Tongue (tissue), 2 donors: ENCODE results near the gene NAP1L5. TPM values are rescaled to one million over a fixed set of nuclear protein-coding genes. Genes with fewer than 3 reads are reported as not detected.

ENCODE experiments used
- DNase-seq: peaks from one replicate; pipeline ENCODE4 v3.0.0-alpha.2; 2015
- total RNA-seq: library from RNA; depleted of rRNA; stranded (reverse); fragments of >200 nt; gene quantifications from one replicate; pipeline ENCODE4 v1.2.3, GENCODE V29; 2014

Gene NAP1L5
- total RNA-seq, 1 donor from 2014 or later: 8.6 TPM

GRCh38 chr4:88722276-88722780 lies 24.7 kb upstream of the NAP1L5 start:
- DNase-seq: no peak

- no peak for DNase-seq
Observed at GRCh38 chr4:88720451-88721428, 23.1 kb upstream of the NAP1L5 start.

DNA sequence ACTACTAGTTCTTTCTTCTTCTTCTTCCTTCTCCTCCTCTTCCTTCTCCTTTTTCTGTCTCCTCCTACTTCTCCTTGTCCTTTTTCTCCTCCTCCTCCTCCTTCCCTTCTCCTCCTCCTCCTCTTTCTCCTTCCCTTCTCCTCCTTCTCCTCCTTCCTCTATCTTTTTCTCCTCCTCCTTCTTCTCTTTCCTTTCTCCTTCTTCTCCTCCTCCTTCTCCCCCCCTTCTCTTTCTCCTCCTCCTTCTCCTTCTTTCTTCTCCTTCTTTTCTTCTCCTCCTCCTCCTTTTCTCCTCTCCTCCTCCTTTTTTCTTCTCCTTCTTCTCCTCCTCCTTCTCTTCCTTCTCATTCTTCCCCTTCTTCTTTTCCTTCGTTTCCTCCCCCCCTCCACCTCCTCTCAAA lies 21.8 kb upstream of the NAP1L5 start:
- no peak for DNase-seq

DNA sequence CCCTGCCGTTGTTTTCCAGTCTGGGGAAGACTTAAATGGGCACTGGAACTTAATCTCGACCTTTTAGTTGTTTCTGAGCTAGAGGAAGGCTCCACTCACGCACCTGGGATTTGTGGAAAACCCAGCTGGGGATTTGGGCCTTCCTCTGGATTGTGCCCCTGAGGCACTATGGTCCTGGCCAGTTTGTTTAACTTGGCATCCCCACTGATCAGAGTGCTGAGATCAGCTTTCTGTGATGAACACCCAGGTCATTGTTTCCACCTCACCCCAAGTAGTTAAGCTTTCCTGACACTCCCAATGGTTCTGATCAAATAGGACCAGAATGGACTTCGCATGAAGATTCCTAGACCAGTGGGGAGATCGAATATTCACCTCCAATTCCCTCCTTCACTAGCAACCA lies 20.5 kb upstream of the NAP1L5 start:
- no peak for DNase-seq

GRCh38 chr4:88713782-88714181 lies 16.2 kb upstream of the NAP1L5 start:
- DNase-seq: no peak

DNA sequence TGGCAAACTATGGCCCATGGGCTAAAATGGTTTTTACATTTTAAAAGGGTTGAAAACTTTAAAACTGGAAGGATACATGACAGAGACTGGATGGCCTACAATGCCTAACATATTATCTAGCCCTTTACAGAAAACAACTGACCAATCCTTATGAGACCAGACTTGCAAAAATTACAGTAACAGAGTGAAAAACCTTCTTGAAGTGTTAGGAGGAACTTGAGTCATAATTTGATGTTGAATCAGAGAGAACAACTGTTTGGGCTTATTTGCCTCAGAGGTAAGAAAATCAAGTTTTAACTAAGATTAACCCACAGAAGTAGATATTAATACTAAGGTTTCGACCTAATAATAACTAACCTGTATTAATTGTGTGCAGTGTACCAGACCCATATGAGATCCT lies 12.4 kb upstream of the NAP1L5 start:
- no peak for DNase-seq

DNA sequence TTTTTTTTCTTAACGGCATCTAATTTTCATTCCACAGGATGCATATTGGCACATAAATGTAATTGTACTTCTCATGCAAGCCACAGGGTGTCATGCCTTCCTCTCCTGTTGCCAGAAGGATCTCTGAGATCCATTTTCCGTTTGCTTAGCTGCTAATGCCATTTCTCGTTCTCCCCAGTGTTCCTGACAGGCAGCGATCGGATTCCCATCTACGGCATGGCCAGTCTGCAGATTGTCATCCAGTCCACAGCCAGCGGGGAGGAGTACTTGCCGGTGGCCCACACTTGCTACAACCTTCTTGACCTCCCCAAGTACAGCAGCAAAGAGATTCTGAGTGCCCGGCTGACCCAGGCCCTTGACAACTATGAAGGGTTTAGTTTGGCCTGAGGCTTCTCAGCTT lies 8.9 kb upstream of the NAP1L5 start:
- peak; percentile 77 for DNase-seq

DNA sequence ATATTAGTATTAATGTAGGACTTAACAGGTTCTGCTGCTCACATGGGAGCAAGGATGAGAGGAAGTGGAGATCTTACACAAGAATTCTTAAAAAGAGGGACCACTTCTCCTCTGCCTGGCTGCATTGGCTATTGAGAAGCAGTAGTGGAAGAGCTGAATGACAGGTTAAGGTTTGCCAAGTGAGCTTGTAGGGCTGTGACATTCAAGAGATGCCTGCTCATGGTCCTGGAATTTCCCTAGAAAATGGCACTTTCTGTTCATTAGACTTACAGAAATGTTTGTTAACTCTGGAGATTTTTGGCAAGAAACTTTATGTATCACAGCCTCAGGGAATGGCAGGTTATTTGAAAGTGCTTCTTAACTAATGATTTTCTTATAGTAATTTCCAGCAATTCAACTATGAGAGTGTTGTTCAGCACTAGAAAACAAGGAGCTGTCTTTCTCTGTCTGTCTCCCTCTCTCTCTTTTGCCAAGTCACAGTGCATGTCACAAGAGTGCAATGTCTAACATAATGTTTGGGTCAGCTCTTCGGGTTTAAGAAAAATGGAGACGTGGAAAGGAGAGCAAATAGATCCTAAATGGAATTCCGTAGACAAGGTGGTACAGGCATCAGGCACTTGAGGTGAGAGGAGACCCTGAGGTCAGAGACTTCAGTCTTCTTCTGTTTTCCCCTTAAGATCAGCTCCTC lies 8.3 kb upstream of the NAP1L5 start:
- DNase-seq: no peak

DNA sequence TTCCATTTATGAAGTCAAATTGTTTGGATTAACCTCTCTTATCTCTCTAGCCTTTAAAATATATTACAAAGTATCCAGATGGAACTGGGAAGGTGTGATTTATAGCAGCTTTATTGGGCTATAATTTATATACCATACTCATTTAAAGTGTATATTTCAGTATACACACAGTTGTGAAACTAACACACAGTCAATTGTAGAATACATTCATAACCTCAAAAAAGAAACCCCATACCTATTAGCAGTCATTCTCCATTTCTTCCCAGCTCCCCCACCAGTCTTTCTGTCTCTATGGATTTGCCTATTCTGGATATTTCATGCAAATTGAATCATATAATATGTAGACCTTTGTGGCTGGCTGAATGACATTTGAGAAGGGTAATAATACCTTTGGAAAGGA lies 7.6 kb upstream of the NAP1L5 start:
- no peak for DNase-seq

GRCh38 chr4:88702782-88703181 lies 5.2 kb upstream of the NAP1L5 start:
- DNase-seq: no peak

- DNase-seq: no peak
Observed at GRCh38 chr4:88698519-88698918, 890 bp upstream of the NAP1L5 start.

GRCh38 chr4:88697141-88697540 lies 488 bp downstream of the NAP1L5 start:
- DNase-seq: peak; percentile 50

- DNase-seq: peak; percentile 38
Observed at GRCh38 chr4:88696630-88697029, 999 bp downstream of the NAP1L5 start.

GRCh38 chr4:88693792-88694191 lies 3.8 kb downstream of the NAP1L5 start:
- no peak for DNase-seq

GRCh38 chr4:88690355-88690754 lies 7.3 kb downstream of the NAP1L5 start:
- DNase-seq: no peak

GRCh38 chr4:88681209-88681608 lies 16.4 kb downstream of the NAP1L5 start:
- DNase-seq: no peak

DNA sequence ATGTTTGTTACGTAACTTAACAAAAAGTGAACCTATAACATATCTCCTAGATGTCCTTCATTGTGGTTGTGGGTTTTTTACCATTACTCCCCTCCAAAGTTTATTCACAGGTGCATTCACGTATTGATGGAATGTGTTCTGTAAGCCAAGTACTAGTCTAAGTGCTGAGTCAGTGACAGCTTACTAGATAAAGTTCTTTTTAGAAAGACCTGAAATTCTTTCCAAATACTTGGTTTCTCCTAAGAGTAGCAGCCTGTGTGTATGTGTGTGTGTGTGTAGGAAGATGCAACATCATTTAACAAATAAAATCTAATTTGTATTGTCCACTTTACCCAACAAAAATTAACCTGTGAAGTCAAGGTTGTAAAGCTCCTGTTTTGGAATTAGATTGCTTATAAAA lies 22.1 kb downstream of the NAP1L5 start:
- no peak for DNase-seq

DNA sequence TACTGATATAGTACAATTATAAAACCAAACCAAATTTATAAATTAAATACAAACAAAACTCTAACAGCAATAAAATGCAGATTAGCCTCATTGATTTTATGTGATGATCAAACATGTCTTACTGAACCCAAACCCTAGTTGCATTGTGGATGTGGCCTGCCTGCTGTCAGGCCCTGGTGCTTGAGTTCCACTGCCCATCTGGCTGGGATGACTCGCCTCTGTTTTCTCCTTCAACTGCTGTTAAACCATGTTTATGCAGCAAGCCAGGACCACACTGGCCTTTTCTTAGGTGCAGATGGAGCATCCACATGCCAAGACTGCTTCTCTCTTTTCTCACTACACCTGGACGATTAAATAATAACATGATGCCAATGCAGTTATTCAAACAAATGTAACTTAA lies 22.6 kb downstream of the NAP1L5 start:
- DNase-seq: no peak

DNA sequence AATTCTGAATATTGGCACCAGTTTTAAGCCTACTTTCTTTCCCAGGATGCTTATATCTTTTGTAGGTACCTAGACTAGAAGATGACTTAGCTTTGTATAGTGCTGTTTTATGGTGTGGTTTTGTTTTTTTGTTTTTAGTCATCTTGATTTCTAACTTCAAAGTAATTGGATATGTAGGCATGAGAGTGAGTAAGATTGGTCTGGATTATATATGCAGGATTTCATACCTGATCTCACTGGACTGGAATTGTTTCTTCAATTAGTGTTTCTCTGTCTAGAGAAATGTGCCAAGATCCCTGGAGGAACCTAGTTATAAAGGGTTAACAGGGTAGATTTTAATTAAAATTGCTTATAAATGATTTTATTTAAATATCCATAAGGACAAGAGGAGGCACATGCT lies 23.1 kb downstream of the NAP1L5 start:
- no peak for DNase-seq

DNA sequence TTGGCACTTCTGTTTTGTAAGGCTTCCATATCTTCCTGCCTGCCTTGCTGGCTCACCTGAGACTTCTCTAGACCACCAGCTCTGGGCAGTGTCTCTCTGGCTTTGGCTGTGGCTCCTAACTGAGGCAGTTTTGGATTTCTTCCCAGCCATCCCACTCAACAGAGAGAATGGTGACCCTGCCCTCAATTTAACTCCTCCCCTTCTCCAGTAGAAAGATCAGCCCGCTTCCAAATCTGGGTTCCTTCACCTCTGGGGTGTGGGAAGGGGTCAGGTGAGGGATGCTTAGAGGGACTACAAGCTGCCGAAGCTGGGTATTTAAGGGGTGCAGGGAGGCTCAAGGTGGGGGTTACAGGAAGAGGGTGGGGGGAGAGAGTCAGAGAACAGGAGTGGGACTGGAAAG lies 23.7 kb downstream of the NAP1L5 start:
- DNase-seq: no peak

- peak; percentile 51 for DNase-seq
Observed at GRCh38 chr4:88672987-88673386, 24.6 kb downstream of the NAP1L5 start.

GRCh38 chr4:88661739-88662138 lies 35.9 kb downstream of the NAP1L5 start:
- no peak for DNase-seq
